Measurements from ENCODE around the gene SUPV3L1.

DNA sequence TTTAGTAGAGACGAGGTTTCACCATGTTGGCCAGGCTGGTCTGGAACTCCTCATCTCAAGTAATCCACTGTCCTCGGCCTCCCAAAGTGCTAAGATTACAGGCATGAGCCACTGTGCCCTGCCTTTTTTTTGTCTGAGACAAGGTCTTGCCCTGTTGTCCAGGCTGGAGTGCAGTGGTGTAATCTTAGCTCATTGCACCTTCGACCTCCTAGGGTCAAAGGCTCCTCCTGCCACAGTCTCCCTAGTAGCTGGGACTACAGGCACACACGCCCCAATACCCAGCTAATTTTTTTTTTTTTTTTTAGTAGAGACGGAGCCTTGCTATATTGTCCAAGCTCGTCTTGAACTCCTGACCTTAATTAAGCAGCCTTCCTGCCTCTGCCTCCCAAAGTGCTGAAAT, 26.8 kb upstream of the SUPV3L1 start:
- no peak for TF ChIP-seq CTCF (optimal IDR thresholded peaks at IDR 0.05 in 1 of 3, IDR thresholded peaks at IDR 0.05 in 1 of 3, conservative IDR thresholded peaks at IDR 0.05 in 1 of 3; ENCODE audit: extremely low read depth in 1 of 3, insufficient read depth in 2 of 3, low read length in 3 of 3)
- TF ChIP-seq EZH2 (IDR thresholded peaks at IDR 0.05; ENCODE audit: low read length) = no peak

All from keratinocyte (primary cell).